Effector memory CD4-positive, alpha-beta T cell (primary cell): ENCODE measurements around the gene ABLIM2.
A peak's percentile ranks its signal among the peaks of the same experiment; 100 is the strongest.

Experiments used
- DNase-seq, 3 donors: peaks; one replicate each; pipeline ENCODE4 v3.0.0-alpha.2; 2020
- H3K27ac ChIP-seq: 2 replicates; pipeline ENCODE4 v1.7.0; 2013; ENCODE audit warnings: mild to moderate bottlenecking, low read length, moderate library complexity; ENCODE audit not compliant: insufficient read depth, poor library complexity, severe bottlenecking
- H3K27me3 ChIP-seq: replicated peaks from 2 replicates; pipeline ENCODE4 v1.7.0; 2013; ENCODE audit warnings: mild to moderate bottlenecking, low read length; ENCODE audit not compliant: insufficient read depth, control insufficient read depth, poor library complexity, severe bottlenecking
- H3K36me3 ChIP-seq: 2 replicates; pipeline ENCODE4 v1.7.0; 2013; ENCODE audit warnings: mild to moderate bottlenecking, low read length, moderate library complexity; ENCODE audit not compliant: control insufficient read depth, insufficient read depth
- H3K4me1 ChIP-seq: 2 replicates; pipeline ENCODE4 v1.7.0; 2013; ENCODE audit warnings: low read length, mild to moderate bottlenecking; ENCODE audit not compliant: control insufficient read depth, insufficient read depth, poor library complexity, severe bottlenecking
- H3K4me3 ChIP-seq: 2 replicates; pipeline ENCODE4 v1.7.0; 2013; ENCODE audit warnings: low read length, low read depth, mild to moderate bottlenecking; ENCODE audit not compliant: insufficient read depth, poor library complexity, severe bottlenecking
- H3K9me3 ChIP-seq: 2 replicates; pipeline ENCODE4 v1.7.0; 2013; ENCODE audit warnings: mild to moderate bottlenecking, low read length, moderate library complexity; ENCODE audit not compliant: control insufficient read depth

ABLIM2 gene

GRCh38 chr4:7962609-7963508, 195.8 kb downstream of the ABLIM2 start:
- DNase-seq: no peak
- H3K27me3 ChIP-seq: no peaks in the 10 kb centered on the region

GRCh38 chr4:7960790-7961655, 197.6 kb downstream of the ABLIM2 start:
- Histone ChIP-seq H3K27ac (no peak overlapping the region), H3K4me3 (no peak overlapping the region), H3K36me3 (no peaks in the 10 kb centered on the region), H3K9me3 (no peaks in the 10 kb centered on the region), H3K4me1 (peaks cover 15% of the 10 kb centered on the region), H3K27me3 (no peaks in the 10 kb centered on the region)
- peak in 1 of 3 donors; percentile 4 for DNase-seq

More at GRCh38 chr4:7962609-7963508, 195.8 kb downstream of the ABLIM2 start:
- no peak overlapping the region for H3K4me3 ChIP-seq
- peaks cover 15% of the 10 kb centered on the region for H3K4me1 ChIP-seq
- H3K27ac ChIP-seq: no peak overlapping the region
- no peaks in the 10 kb centered on the region for H3K9me3 ChIP-seq
- no peaks in the 10 kb centered on the region for H3K36me3 ChIP-seq

GRCh38 chr4:7960017-7960789, 198.4 kb downstream of the ABLIM2 start:
- H3K36me3 ChIP-seq: no peaks in the 10 kb centered on the region
- H3K9me3 ChIP-seq: no peaks in the 10 kb centered on the region
- no peak for DNase-seq
- H3K27me3 ChIP-seq: no peaks in the 10 kb centered on the region
- no peak overlapping the region for H3K4me3 ChIP-seq
- H3K27ac ChIP-seq: no peak overlapping the region
- H3K4me1 ChIP-seq: peaks cover 15% of the 10 kb centered on the region

- H3K27ac ChIP-seq: no peak overlapping the region
- no peaks in the 10 kb centered on the region for H3K27me3 ChIP-seq
- peaks cover 9% of the 10 kb centered on the region for H3K4me1 ChIP-seq
- H3K36me3 ChIP-seq: no peaks in the 10 kb centered on the region
- H3K4me3 ChIP-seq: no peak overlapping the region
- DNase-seq: no peak
- no peaks in the 10 kb centered on the region for H3K9me3 ChIP-seq
Observed at GRCh38 chr4:7959078-7959477, 199.5 kb downstream of the ABLIM2 start.

- DNase-seq: no peak
- H3K36me3 ChIP-seq: no peaks in the 10 kb centered on the region
- no peaks in the 10 kb centered on the region for H3K27me3 ChIP-seq
- peaks cover 9% of the 10 kb centered on the region for H3K4me1 ChIP-seq
- H3K9me3 ChIP-seq: no peaks in the 10 kb centered on the region
- no peak overlapping the region for H3K27ac ChIP-seq
- no peak overlapping the region for H3K4me3 ChIP-seq
Observed at GRCh38 chr4:7956934-7957656, 201.5 kb downstream of the ABLIM2 start.

GRCh38 chr4:7956270-7956808, 202.3 kb downstream of the ABLIM2 start:
- Histone ChIP-seq H3K36me3 (no peaks in the 10 kb centered on the region), H3K4me3 (no peak overlapping the region), H3K4me1 (peaks cover 6% of the 10 kb centered on the region), H3K27ac (no peak overlapping the region), H3K9me3 (no peaks in the 10 kb centered on the region), H3K27me3 (no peaks in the 10 kb centered on the region)
- no peak for DNase-seq

- Histone ChIP-seq H3K27me3 (no peaks in the 10 kb centered on the region), H3K4me1 (no peaks in the 10 kb centered on the region), H3K9me3 (no peaks in the 10 kb centered on the region), H3K4me3 (no peak overlapping the region), H3K27ac (no peak overlapping the region), H3K36me3 (no peaks in the 10 kb centered on the region)
- no peak for DNase-seq
Observed at GRCh38 chr4:7955393-7955792, 203.2 kb downstream of the ABLIM2 start.

- Histone ChIP-seq H3K36me3 (no peaks in the 10 kb centered on the region), H3K4me3 (no peak overlapping the region), H3K4me1 (no peaks in the 10 kb centered on the region), H3K27ac (no peak overlapping the region), H3K9me3 (no peaks in the 10 kb centered on the region), H3K27me3 (no peaks in the 10 kb centered on the region)
- no peak for DNase-seq
Observed at GRCh38 chr4:7952615-7953014, 206.0 kb downstream of the ABLIM2 start.
